ENCODE measurements around the gene HDGF. TPM values are rescaled to one million over a fixed set of nuclear protein-coding genes. Genes with fewer than 3 reads are reported as not detected.

Gene HDGF
- total and polyA plus RNA-seq, 2 experiments from 2014 or later: 153 to 192 TPM

- peaks cover 9% of the 10 kb centered on the region for H3K4me1 ChIP-seq (ENCODE audit: insufficient read depth)
- no peak overlapping the region for H3K27ac ChIP-seq
- H3K36me3 ChIP-seq (replicated peaks; ENCODE audit: insufficient read depth, low read depth): no peaks in the 10 kb centered on the region
- no peaks in the 10 kb centered on the region for H4K20me1 ChIP-seq (ENCODE audit: insufficient read depth, poor library complexity, severe bottlenecking)
- peaks cover 19% of the 10 kb centered on the region for H3K79me2 ChIP-seq
- no peaks in the 10 kb centered on the region for H3K27me3 ChIP-seq
- H3K9me2 ChIP-seq (replicated peaks; ENCODE audit: insufficient read depth): no peaks in the 10 kb centered on the region
- no peak for DNase-seq (ENCODE audit: low spot score)
- no peaks in the 10 kb centered on the region for H3K9me3 ChIP-seq (ENCODE audit: low read depth)
- H2AFZ ChIP-seq: no peak overlapping the region
- WGBS (ENCODE audit: low lambda C conversion rate, missing lambda C conversion rate): 96% methylated on average over 2 of the region's 2 CpGs
- TF ChIP-seq, protein P1, sequence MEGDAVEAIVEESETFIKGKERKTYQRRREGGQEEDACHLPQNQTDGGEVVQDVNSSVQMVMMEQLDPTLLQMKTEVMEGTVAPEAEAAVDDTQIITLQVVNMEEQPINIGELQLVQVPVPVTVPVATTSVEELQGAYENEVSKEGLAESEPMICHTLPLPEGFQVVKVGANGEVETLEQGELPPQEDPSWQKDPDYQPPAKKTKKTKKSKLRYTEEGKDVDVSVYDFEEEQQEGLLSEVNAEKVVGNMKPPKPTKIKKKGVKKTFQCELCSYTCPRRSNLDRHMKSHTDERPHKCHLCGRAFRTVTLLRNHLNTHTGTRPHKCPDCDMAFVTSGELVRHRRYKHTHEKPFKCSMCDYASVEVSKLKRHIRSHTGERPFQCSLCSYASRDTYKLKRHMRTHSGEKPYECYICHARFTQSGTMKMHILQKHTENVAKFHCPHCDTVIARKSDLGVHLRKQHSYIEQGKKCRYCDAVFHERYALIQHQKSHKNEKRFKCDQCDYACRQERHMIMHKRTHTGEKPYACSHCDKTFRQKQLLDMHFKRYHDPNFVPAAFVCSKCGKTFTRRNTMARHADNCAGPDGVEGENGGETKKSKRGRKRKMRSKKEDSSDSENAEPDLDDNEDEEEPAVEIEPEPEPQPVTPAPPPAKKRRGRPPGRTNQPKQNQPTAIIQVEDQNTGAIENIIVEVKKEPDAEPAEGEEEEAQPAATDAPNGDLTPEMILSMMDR (IDR thresholded peaks at IDR 0.05; ENCODE audit: poor library complexity): no peak
- TF ChIP-seq EZH2 (IDR thresholded peaks at IDR 0.05; ENCODE audit: borderline replicate concordance): no peak
- TF ChIP-seq EZH2phosphoT487 (IDR thresholded peaks at IDR 0.05; ENCODE audit: low read depth, severe bottlenecking, unreplicated experiment): no peak
- H3K4me2 ChIP-seq: no peak overlapping the region
- H3K4me3 ChIP-seq: no peak overlapping the region
Observed at GRCh38 chr1:156738916-156739315, 12.6 kb downstream of the HDGF start.

GRCh38 chr1:156738407-156738806 lies 13.1 kb downstream of the HDGF start:
- 96% methylated on average over 10 of the region's 10 CpGs for WGBS (ENCODE audit: low lambda C conversion rate, missing lambda C conversion rate)

DNA sequence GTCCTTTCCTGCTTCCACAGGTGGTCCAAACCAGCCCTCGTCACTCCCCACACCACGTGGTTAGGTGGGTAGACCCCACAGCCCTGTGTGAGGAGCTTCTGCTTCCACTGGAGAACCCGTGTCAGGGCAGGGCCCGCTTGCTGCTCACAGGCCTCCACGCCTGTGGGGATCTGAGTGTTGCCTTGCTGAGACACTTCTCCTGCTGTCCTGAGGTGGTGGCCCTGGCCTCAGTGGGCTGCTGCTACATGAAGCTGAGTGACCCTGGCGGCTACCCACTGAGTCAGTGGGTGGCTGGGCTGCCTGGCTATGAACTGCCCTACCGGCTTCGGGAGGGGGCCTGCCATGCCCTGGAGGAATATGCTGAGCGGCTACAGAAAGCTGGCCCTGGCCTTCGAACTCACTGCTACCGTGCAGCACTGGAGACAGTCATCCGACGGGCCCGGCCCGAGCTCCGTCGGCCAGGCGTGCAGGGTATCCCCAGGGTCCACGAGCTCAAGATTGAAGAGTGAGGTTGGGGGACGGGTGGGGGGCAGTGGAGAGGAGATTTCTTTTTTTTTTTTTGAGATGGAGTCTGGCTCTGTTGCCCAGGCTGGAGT lies 17.4 kb downstream of the HDGF start:
- no peak overlapping the region for H3K4me2 ChIP-seq
- no peak overlapping the region for H2AFZ ChIP-seq
- no peak overlapping the region for H3K27ac ChIP-seq
- TF ChIP-seq, protein P1 (IDR thresholded peaks at IDR 0.05; ENCODE audit: poor library complexity): no peak
- TF ChIP-seq EZH2phosphoT487 (IDR thresholded peaks at IDR 0.05; ENCODE audit: low read depth, severe bottlenecking, unreplicated experiment) (no peak), EZH2 (IDR thresholded peaks at IDR 0.05; ENCODE audit: borderline replicate concordance) (no peak)
- WGBS (ENCODE audit: low lambda C conversion rate, missing lambda C conversion rate): 95% methylated on average over 19 of the region's 20 CpGs
- H4K20me1 ChIP-seq (ENCODE audit: insufficient read depth, poor library complexity, severe bottlenecking): no peaks in the 10 kb centered on the region
- H3K36me3 ChIP-seq (replicated peaks; ENCODE audit: insufficient read depth, low read depth): no peaks in the 10 kb centered on the region
- H3K9me2 ChIP-seq (replicated peaks; ENCODE audit: insufficient read depth): no peaks in the 10 kb centered on the region
- no peak overlapping the region for H3K4me3 ChIP-seq
- DNase-seq (ENCODE audit: low spot score): no peak
- no peaks in the 10 kb centered on the region for H3K27me3 ChIP-seq
- peaks cover 9% of the 10 kb centered on the region for H3K4me1 ChIP-seq (ENCODE audit: insufficient read depth)
- H3K9me3 ChIP-seq (ENCODE audit: low read depth): no peaks in the 10 kb centered on the region
- H3K79me2 ChIP-seq: peaks cover 26% of the 10 kb centered on the region

More at GRCh38 chr1:156738407-156738806, 13.1 kb downstream of the HDGF start:
- no peak overlapping the region for H3K27ac ChIP-seq
- peaks cover 9% of the 10 kb centered on the region for H3K4me1 ChIP-seq (ENCODE audit: insufficient read depth)
- H3K9me3 ChIP-seq (ENCODE audit: low read depth): no peaks in the 10 kb centered on the region
- no peaks in the 10 kb centered on the region for H3K9me2 ChIP-seq (replicated peaks; ENCODE audit: insufficient read depth)
- H2AFZ ChIP-seq: no peak overlapping the region
- H3K27me3 ChIP-seq: no peaks in the 10 kb centered on the region
- DNase-seq (ENCODE audit: low spot score): no peak
- no peak overlapping the region for H3K4me3 ChIP-seq
- no peak overlapping the region for H3K4me2 ChIP-seq
- no peaks in the 10 kb centered on the region for H4K20me1 ChIP-seq (ENCODE audit: insufficient read depth, poor library complexity, severe bottlenecking)
- no peaks in the 10 kb centered on the region for H3K36me3 ChIP-seq (replicated peaks; ENCODE audit: insufficient read depth, low read depth)
- TF ChIP-seq, protein P1 (IDR thresholded peaks at IDR 0.05; ENCODE audit: poor library complexity): no peak
- TF ChIP-seq EZH2phosphoT487 (IDR thresholded peaks at IDR 0.05; ENCODE audit: low read depth, severe bottlenecking, unreplicated experiment) (no peak), EZH2 (IDR thresholded peaks at IDR 0.05; ENCODE audit: borderline replicate concordance) (no peak)
- H3K79me2 ChIP-seq: peaks cover 19% of the 10 kb centered on the region

Measured in hepatocyte (in vitro differentiated cells).